K562 (cell line): ENCODE measurements around the gene SLC44A1. TPM values are rescaled to one million over a fixed set of nuclear protein-coding genes. Genes with fewer than 3 reads are reported as not detected.
A peak's percentile ranks its signal among the peaks of the same experiment; 100 is the strongest.

Source experiments
- CBX5 ChIP-seq: IDR thresholded peaks from 2 replicates; pipeline ENCODE4 v1.6.1; 2014; ENCODE audit warnings: low read depth, borderline replicate concordance
- DNMT1 ChIP-seq: fragments of 450-650 bp; IDR thresholded peaks from 2 replicates; pipeline ENCODE4 v1.6.1; 2016; ENCODE audit warnings: antibody characterized with exemption, mild to moderate bottlenecking
- EGR1 ChIP-seq: fragments of 450-650 bp; conservative IDR thresholded peaks from 2 replicates; pipeline ENCODE4 v1.6.1; 2017; ENCODE audit warnings: mild to moderate bottlenecking
- ELF1 ChIP-seq: fragments of 200-800 bp; sonication (Bioruptor generic); IDR thresholded peaks from 2 replicates; pipeline ENCODE4 v1.6.1; 2016; ENCODE audit warnings: missing genetic modification characterization, missing compliant biosample characterization
- FOS ChIP-seq: IDR thresholded peaks from 3 replicates; pipeline ENCODE4 v1.6.1; 2011; ENCODE audit not compliant: insufficient read length; ENCODE audit errors: extremely low read depth
- HES1 ChIP-seq: fragments of 450-650 bp; IDR thresholded peaks from 2 replicates; pipeline ENCODE4 v1.6.1; 2016; ENCODE audit warnings: low read depth, mild to moderate bottlenecking, moderate library complexity
- HNRNPK ChIP-seq: fragments of 200-400 bp; formaldehyde crosslinking; IDR thresholded peaks from one replicate; pipeline ENCODE4 v1.6.1; 2018; ENCODE audit warnings: mild to moderate bottlenecking, low read depth, low read length; ENCODE audit not compliant: poor library complexity, severe bottlenecking
- NR2F6 ChIP-seq: fragments of 450-650 bp; formaldehyde crosslinking; IDR thresholded peaks from 2 replicates; pipeline ENCODE4 v1.4.0; 2020; ENCODE audit warnings: mild to moderate bottlenecking
- NR3C1 ChIP-seq: sonication (generic); formaldehyde crosslinking; IDR thresholded peaks from 2 replicates; pipeline ENCODE4 v1.8.1; 2022; ENCODE audit warnings: missing genetic modification reagents
- RBM14 ChIP-seq: fragments of 200-400 bp; formaldehyde crosslinking; IDR thresholded peaks from 2 replicates; pipeline ENCODE4 v1.6.1; 2018; ENCODE audit warnings: low read depth, mild to moderate bottlenecking, low read length, moderate library complexity, borderline replicate concordance; ENCODE audit not compliant: insufficient read depth
- SAP30 ChIP-seq: fragments of 200-600 bp; sonication (generic); IDR thresholded peaks from 2 replicates; pipeline ENCODE4 v1.6.1; 2012; ENCODE audit warnings: borderline replicate concordance, low read depth, mild to moderate bottlenecking, moderate library complexity, low read length, control low read depth, inconsistent platforms; ENCODE audit not compliant: insufficient read depth, poor library complexity, severe bottlenecking
- STAT6 ChIP-seq: sonication (generic); formaldehyde crosslinking; IDR thresholded peaks from 2 replicates; pipeline ENCODE4 v1.8.1; 2023; ENCODE audit warnings: mild to moderate bottlenecking, missing genetic modification reagents
- TARDBP ChIP-seq: fragments of 450-650 bp; IDR thresholded peaks from 2 replicates; pipeline ENCODE4 v1.6.1; 2016
- TEAD4 ChIP-seq, 2 experiments: sonication (generic) in 1 of 2; formaldehyde crosslinking in 1 of 2; IDR thresholded peaks; 2 replicates each; pipeline versions ENCODE4 v1.6.1 to v1.8.0; 2012 to 2022; ENCODE audit warnings: borderline replicate concordance in 1 of 2, inconsistent platforms in 1 of 2, low read length in 1 of 2, mild to moderate bottlenecking in 1 of 2, missing genetic modification reagents in 1 of 2
- XRCC5 ChIP-seq: fragments of 200-400 bp; formaldehyde crosslinking; IDR thresholded peaks from 2 replicates; pipeline ENCODE4 v1.6.1; 2017; ENCODE audit warnings: low read depth, mild to moderate bottlenecking, low read length
- ZFX ChIP-seq: sonication (generic); formaldehyde crosslinking; IDR thresholded peaks from 2 replicates; pipeline ENCODE4 v1.8.0; 2022; ENCODE audit warnings: mild to moderate bottlenecking, missing genetic modification reagents, moderate library complexity
- ZNF785 ChIP-seq: fragments of 250-450 bp; sonication (Bioruptor Pico); IDR thresholded peaks from 2 replicates; pipeline ENCODE4 v1.4.0; 2020; ENCODE audit warnings: mild to moderate bottlenecking
- polyA plus RNA-seq, 8 experiments: library from polyadenylated mRNA; depleted of rRNA in 4 of 8; stranded (reverse) in 5 of 8; unstranded in 3 of 8; fragments of >200 nt; fragmentation: Nextera tagmentation in 2 of 8; fragmentation: Illumina TruSeq in 1 of 8; extraction: Ambion mirVana in 2 of 8; extraction: Trizol in 1 of 8; gene quantifications; 2 replicates each; pipeline versions ENCODE4 v1.2.1 to v1.2.3, GENCODE V29; 2011 to 2014; ENCODE audit warnings: inconsistent platforms in 1 of 8, missing spikeins in 1 of 8
- total RNA-seq, 7 experiments: library from RNA; depleted of rRNA in 6 of 7; stranded (reverse); fragments of >200 nt in 6 of 7; fragmentation: Illumina TruSeq in 2 of 7; extraction: Trizol in 2 of 7; gene quantifications; 2 replicates each; pipeline versions ENCODE4 v1.2.1 to v1.2.3, GENCODE V29; 2011 to 2021; ENCODE audit warnings: low replicate concordance in 1 of 7

The SLC44A1 gene
- total and polyA plus RNA-seq, 9 of the 15 experiments (the other 6 are each of a cell fraction or from before 2014, with no cell fraction given): 0.11 to 0.59 (median 0.30) TPM

GRCh38 chr9:105299190-105299854 lies 54.9 kb downstream of the SLC44A1 start (continued):
- TF ChIP-seq RBM14: no peak
- TF ChIP-seq NR3C1 (CRISPR knock-in tag): no peak
- no peak for TF ChIP-seq TARDBP
- no peak for TF ChIP-seq ELF1
- peak; percentile 34 for TF ChIP-seq FOS
- TF ChIP-seq DNMT1: no peak
- TF ChIP-seq XRCC5: no peak
- peak; percentile 15; the same call in 1 of the 2 replicates for TF ChIP-seq TEAD4 (IDR thresholded peaks at IDR 0.05; ENCODE audit: low read length)
- no peak for TF ChIP-seq TEAD4 (CRISPR knock-in tag; IDR thresholded peaks at IDR 0.05; ENCODE audit: borderline replicate concordance)
- no peak for TF ChIP-seq SAP30
- TF ChIP-seq ZFX: no peak
- no peak for TF ChIP-seq HNRNPK
- TF ChIP-seq ZNF785: no peak
- TF ChIP-seq CBX5: no peak
- TF ChIP-seq EGR1: no peak
- no peak for TF ChIP-seq HES1
- no peak for TF ChIP-seq NR2F6 (CRISPR knock-in tag)
- no peak for TF ChIP-seq STAT6 (CRISPR knock-in tag)
